Fibroblast of lung (primary cell): ENCODE measurements around the gene ITPR3. TPM values are rescaled to one million over a fixed set of nuclear protein-coding genes. Genes with fewer than 3 reads are reported as not detected.
A peak's percentile ranks its signal among the peaks of the same experiment; 100 is the strongest.

Experiments
- DNase-seq, 2 donors: peaks; one replicate each; pipeline versions ENCODE4 v3.0.0 to v3.0.0-alpha.2; 2010; ENCODE audit warnings: low read depth in 2 of 2
- H2AFZ ChIP-seq: 2 replicates; pipeline ENCODE4 v1.5.1; 2012; ENCODE audit warnings: low read length, control low read depth, inconsistent platforms
- H3K27ac ChIP-seq: 2 replicates; pipeline ENCODE4 v1.5.1; 2011; ENCODE audit warnings: low read length, control low read depth; ENCODE audit not compliant: insufficient read depth
- H3K27me3 ChIP-seq: 2 replicates; pipeline ENCODE4 v1.5.1; 2011; ENCODE audit warnings: mild to moderate bottlenecking, low read length; ENCODE audit not compliant: control insufficient read depth, insufficient read depth
- H3K36me3 ChIP-seq: 2 replicates; pipeline ENCODE4 v1.5.1; 2011; ENCODE audit warnings: low read length; ENCODE audit not compliant: control insufficient read depth, insufficient read depth
- H3K4me1 ChIP-seq: 2 replicates; pipeline ENCODE4 v1.5.1; 2011; ENCODE audit warnings: low read length; ENCODE audit not compliant: control insufficient read depth, insufficient read depth; ENCODE audit errors: extremely low read depth
- H3K4me2 ChIP-seq: 2 replicates; pipeline ENCODE4 v1.5.1; 2011; ENCODE audit warnings: low read length, control low read depth; ENCODE audit not compliant: insufficient read depth; ENCODE audit errors: extremely low read depth
- H3K4me3 ChIP-seq, 4 experiments: fragments of 200-600 bp in 1 of 4; sonication (generic) in 1 of 4; replicated peaks in 1 of 4; 2 replicates each; pipeline ENCODE4 v1.5.1; 2011 to 2016; ENCODE audit warnings: low read length in 4 of 4, low read depth in 3 of 4, mild to moderate bottlenecking in 3 of 4, control low read depth in 2 of 4, inconsistent platforms in 1 of 4, mixed read lengths in 1 of 4; ENCODE audit not compliant: insufficient read depth in 1 of 4; ENCODE audit errors: control extremely low read depth in 1 of 4
- H3K79me2 ChIP-seq: 2 replicates; pipeline ENCODE4 v1.5.1; 2012; ENCODE audit warnings: mild to moderate bottlenecking, low read length, inconsistent platforms; ENCODE audit not compliant: control insufficient read depth, insufficient read depth
- H3K9ac ChIP-seq: 2 replicates; pipeline ENCODE4 v1.5.1; 2011; ENCODE audit warnings: mild to moderate bottlenecking, low read length, control low read depth; ENCODE audit not compliant: insufficient read depth
- H3K9me3 ChIP-seq: 2 replicates; pipeline ENCODE4 v1.5.1; 2012; ENCODE audit warnings: low read depth, low read length; ENCODE audit not compliant: control insufficient read depth, insufficient read depth
- H4K20me1 ChIP-seq: 2 replicates; pipeline ENCODE4 v1.5.1; 2011; ENCODE audit warnings: low read length; ENCODE audit not compliant: control insufficient read depth, insufficient read depth; ENCODE audit errors: extremely low read depth
- CTCF ChIP-seq, 2 donors: IDR thresholded peaks in 1 of 2; conservative IDR thresholded peaks in 1 of 2; 1 replicate in 1 of 2; 2 replicates in 1 of 2; pipeline ENCODE4 v1.5.1; 2011 to 2012; ENCODE audit warnings: low read length in 2 of 2, control low read depth in 1 of 2, inconsistent platforms in 1 of 2, low read depth in 1 of 2, mild to moderate bottlenecking in 1 of 2
- EZH2 ChIP-seq: IDR thresholded peaks from 2 replicates; pipeline ENCODE4 v1.5.1; 2012; ENCODE audit warnings: low read length, control low read depth, mild to moderate bottlenecking; ENCODE audit errors: missing control alignments
- polyA plus RNA-seq, 2 donors: library from polyadenylated mRNA; depleted of rRNA in 1 of 2; stranded (reverse) in 1 of 2; unstranded in 1 of 2; fragments of >200 nt; gene quantifications; 2 replicates each; pipeline ENCODE4 v1.2.1, GENCODE V29; 2011 to 2012; ENCODE audit warnings: missing spikeins in 1 of 2
- total RNA-seq: library from RNA; depleted of rRNA; stranded (reverse); fragments of >200 nt; gene quantifications from 2 replicates; pipeline ENCODE4 v1.2.1, GENCODE V29; 2014

Gene ITPR3
- total and polyA plus RNA-seq, 2 donors (not counting 1 experiment from before 2014, with no cell fraction given) = 9.6 to 43.4 TPM

GRCh38 chr6:33693186-33694105, 72.3 kb downstream of the ITPR3 start:
- Histone ChIP-seq H3K9me3 (no peaks in the 10 kb centered on the region), H3K27me3 (no peaks in the 10 kb centered on the region), H3K4me3 (no peak overlapping the region), H3K79me2 (peaks cover 1% of the 10 kb centered on the region), H3K4me1 (peaks cover 26% of the 10 kb centered on the region), H3K27ac (no peak overlapping the region), H4K20me1 (peaks cover 2% of the 10 kb centered on the region), H2AFZ (no peak overlapping the region), H3K36me3 (peaks cover 37% of the 10 kb centered on the region), H3K9ac (no peak overlapping the region), H3K4me2 (no peak overlapping the region)
- DNase-seq = no peak
- no peak for TF ChIP-seq EZH2

- Histone ChIP-seq H2AFZ (no peak overlapping the region), H3K79me2 (peaks cover 1% of the 10 kb centered on the region), H3K4me2 (no peak overlapping the region), H3K4me1 (peaks cover 26% of the 10 kb centered on the region), H4K20me1 (peaks cover 2% of the 10 kb centered on the region), H3K27me3 (no peaks in the 10 kb centered on the region), H3K27ac (no peak overlapping the region), H3K9me3 (no peaks in the 10 kb centered on the region), H3K9ac (no peak overlapping the region), H3K4me3 (no peak overlapping the region), H3K36me3 (peaks cover 31% of the 10 kb centered on the region)
- DNase-seq = peak; percentile 62 to 66
- TF ChIP-seq EZH2 (no peak), CTCF (conservative IDR thresholded peaks at IDR 0.05 in 1 of 2, IDR thresholded peaks at IDR 0.05 in 1 of 2; ENCODE audit: low read depth in 1 of 2, low read length in 2 of 2) (no peak)
Observed at GRCh38 chr6:33694401-33694931, 73.3 kb downstream of the ITPR3 start.

GRCh38 chr6:33694977-33695376, 73.9 kb downstream of the ITPR3 start:
- Histone ChIP-seq H3K79me2 (peaks cover 1% of the 10 kb centered on the region), H3K36me3 (peaks cover 27% of the 10 kb centered on the region), H2AFZ (no peak overlapping the region), H3K27ac (no peak overlapping the region), H3K4me3 (no peak overlapping the region), H3K4me1 (peaks cover 26% of the 10 kb centered on the region), H3K27me3 (no peaks in the 10 kb centered on the region), H4K20me1 (peaks cover 2% of the 10 kb centered on the region), H3K9me3 (no peaks in the 10 kb centered on the region), H3K4me2 (no peak overlapping the region), H3K9ac (no peak overlapping the region)
- DNase-seq = no peak
- TF ChIP-seq EZH2 (no peak), CTCF (conservative IDR thresholded peaks at IDR 0.05 in 1 of 2, IDR thresholded peaks at IDR 0.05 in 1 of 2; ENCODE audit: low read depth in 1 of 2, low read length in 2 of 2) (no peak)
